Activated T-cell treated with anti-CD3 and anti-CD28 coated beads for 48 hours (primary cell): ENCODE data around the gene FTO.
"Not testable (repeated sequence)": the region's sequence is repeated elsewhere in the genome, so short reads cannot be mapped to it uniquely, and the experiment has no call there.

Source experiments
- DNase-seq: peaks from one replicate; pipeline ENCODE4 v3.0.0-alpha.2; 2020; ENCODE audit warnings: low read depth

FTO gene

GRCh38 chr16:53827741-53828140, 123.8 kb downstream of the FTO start:
- DNase-seq: no peak

GRCh38 chr16:53829186-53829747, 125.3 kb downstream of the FTO start:
- DNase-seq: no peak

GRCh38 chr16:53832896-53833544, 129.1 kb downstream of the FTO start:
- no peak for DNase-seq

- no peak for DNase-seq
These were observed 132.2 kb downstream of the FTO start for GRCh38 chr16:53836142-53836541.

GRCh38 chr16:53836680-53837079, 132.7 kb downstream of the FTO start:
- no peak for DNase-seq

- DNase-seq: no peak
These were observed 133.5 kb downstream of the FTO start for GRCh38 chr16:53837426-53837825.

GRCh38 chr16:53839150-53839549, 135.2 kb downstream of the FTO start:
- no peak for DNase-seq

GRCh38 chr16:53840456-53840855, 136.5 kb downstream of the FTO start:
- DNase-seq: no peak

GRCh38 chr16:53841884-53842283, 137.9 kb downstream of the FTO start:
- no peak for DNase-seq

GRCh38 chr16:53843084-53843483, 139.1 kb downstream of the FTO start:
- DNase-seq: no peak

- no peak for DNase-seq
These were observed 140.8 kb downstream of the FTO start for GRCh38 chr16:53844804-53845203.

GRCh38 chr16:53846549-53846948, 142.6 kb downstream of the FTO start:
- DNase-seq: not testable (repeated sequence)

- no peak for DNase-seq
These were observed 143.0 kb downstream of the FTO start for GRCh38 chr16:53846971-53847370.

GRCh38 chr16:53848277-53848942, 144.5 kb downstream of the FTO start:
- no peak for DNase-seq

GRCh38 chr16:53848950-53849349, 145.0 kb downstream of the FTO start:
- no peak for DNase-seq

GRCh38 chr16:53849585-53849984, 145.6 kb downstream of the FTO start:
- DNase-seq: no peak

- no peak for DNase-seq
These were observed 146.0 kb downstream of the FTO start for GRCh38 chr16:53849994-53850393.

- no peak for DNase-seq
These were observed 148.7 kb downstream of the FTO start for GRCh38 chr16:53852678-53853077.

GRCh38 chr16:53855056-53855455, 151.1 kb downstream of the FTO start:
- DNase-seq: no peak

- no peak for DNase-seq
These were observed 151.6 kb downstream of the FTO start for GRCh38 chr16:53855511-53855910.

GRCh38 chr16:53859995-53860540, 156.1 kb downstream of the FTO start:
- DNase-seq: no peak

- DNase-seq: no peak
These were observed 159.9 kb downstream of the FTO start for GRCh38 chr16:53863861-53864260.

- no peak for DNase-seq
These were observed 161.0 kb downstream of the FTO start for GRCh38 chr16:53864819-53865493.
